ENCODE data around the gene CRYZL1.

DNA sequence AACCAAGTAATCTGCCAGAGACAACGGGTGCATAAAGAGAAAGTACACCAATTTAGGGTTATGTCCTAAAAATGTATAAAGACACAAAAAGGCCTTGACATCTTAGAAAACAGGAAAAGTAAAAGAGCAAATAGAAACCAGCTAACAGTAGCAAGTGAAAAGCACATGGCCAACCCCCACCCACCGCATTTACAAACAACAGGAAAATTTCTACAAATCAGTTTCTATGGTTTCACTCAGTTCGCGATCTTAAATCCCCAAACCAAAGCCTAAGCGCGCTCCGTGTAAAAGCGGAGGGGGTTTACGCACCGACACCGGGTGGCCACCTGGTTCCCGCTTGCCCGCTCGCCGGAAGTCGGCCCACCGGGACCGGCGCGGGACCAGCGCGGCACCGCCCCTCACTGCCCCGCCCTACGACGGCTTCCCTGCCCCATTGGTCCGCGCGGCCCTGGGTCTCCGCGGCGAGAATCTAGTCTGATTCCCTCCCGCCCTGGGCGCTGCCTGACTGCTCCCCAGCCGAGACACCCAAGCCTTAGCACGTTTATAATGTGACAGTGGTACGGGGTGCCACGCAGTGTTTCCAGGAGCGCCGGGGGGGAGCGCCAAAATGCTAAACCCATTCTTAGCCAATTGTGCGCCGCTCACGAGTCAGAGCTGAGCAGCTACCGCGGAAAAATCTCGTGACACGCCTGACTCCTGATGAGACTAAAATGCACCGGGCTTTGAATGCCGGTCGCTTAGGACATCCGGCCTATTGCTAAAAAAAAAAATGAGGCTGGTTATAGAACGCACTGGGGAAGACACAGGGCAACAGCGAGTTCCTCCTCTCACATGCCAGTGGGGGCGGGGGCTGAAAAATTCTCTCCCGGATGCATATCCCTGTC, 99.5 kb downstream of the CRYZL1 start, which contains the start of gene GART:
- TF ChIP-seq, protein P1, sequence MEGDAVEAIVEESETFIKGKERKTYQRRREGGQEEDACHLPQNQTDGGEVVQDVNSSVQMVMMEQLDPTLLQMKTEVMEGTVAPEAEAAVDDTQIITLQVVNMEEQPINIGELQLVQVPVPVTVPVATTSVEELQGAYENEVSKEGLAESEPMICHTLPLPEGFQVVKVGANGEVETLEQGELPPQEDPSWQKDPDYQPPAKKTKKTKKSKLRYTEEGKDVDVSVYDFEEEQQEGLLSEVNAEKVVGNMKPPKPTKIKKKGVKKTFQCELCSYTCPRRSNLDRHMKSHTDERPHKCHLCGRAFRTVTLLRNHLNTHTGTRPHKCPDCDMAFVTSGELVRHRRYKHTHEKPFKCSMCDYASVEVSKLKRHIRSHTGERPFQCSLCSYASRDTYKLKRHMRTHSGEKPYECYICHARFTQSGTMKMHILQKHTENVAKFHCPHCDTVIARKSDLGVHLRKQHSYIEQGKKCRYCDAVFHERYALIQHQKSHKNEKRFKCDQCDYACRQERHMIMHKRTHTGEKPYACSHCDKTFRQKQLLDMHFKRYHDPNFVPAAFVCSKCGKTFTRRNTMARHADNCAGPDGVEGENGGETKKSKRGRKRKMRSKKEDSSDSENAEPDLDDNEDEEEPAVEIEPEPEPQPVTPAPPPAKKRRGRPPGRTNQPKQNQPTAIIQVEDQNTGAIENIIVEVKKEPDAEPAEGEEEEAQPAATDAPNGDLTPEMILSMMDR (IDR thresholded peaks at IDR 0.05), result no peak
- peak; percentile 49 to 73 for TF ChIP-seq POLR2A (IDR thresholded peaks at IDR 0.05)
